ENCODE results near the gene RPL29. TPM values are rescaled to one million over a fixed set of nuclear protein-coding genes. Genes with fewer than 3 reads are reported as not detected.

Gene RPL29
- total RNA-seq, 1 donor from 2014 or later = 1,224 TPM

DNA sequence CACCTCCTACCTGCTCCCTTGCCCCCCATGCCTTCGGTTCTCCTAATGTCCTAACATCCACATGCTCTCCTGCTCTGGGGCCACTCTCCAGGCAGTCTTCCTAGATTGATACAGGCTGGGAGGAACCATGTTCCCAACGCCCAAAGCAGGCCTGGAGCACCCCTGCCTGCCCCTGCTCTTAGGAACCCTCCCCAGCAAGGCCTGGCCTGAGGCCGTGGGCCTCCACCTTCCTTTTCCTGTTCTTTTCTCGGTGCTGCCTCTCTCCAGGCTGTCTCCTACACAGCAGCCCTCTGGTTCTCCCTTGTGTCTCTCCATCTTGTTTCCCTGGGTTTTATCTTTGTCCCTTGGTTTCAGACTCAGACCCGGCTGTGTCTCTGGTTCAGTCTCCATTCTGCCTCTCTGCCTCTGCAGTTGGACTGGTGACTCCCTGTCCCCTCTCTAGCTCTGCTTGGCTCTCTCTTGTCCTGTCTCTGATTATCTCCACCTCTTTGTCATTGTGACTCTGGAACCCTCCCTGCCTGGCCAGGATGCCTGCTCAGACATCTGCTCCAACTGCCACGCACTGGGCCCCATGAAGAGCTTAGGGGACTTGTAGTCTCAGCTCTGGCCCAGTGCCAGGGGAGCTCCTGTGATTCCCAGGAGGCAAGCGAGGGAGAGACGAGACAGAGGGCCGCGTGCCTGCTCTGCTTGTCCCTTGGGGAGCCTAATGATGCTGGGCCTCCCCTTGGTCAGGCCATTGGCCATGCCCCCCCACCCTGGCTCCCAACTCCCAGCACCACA lies 26.0 kb upstream of the RPL29 start:
- H3K4me1 ChIP-seq = peaks cover 34 to 84% of the 10 kb centered on the region in 2 donors
- TF ChIP-seq, protein P1, sequence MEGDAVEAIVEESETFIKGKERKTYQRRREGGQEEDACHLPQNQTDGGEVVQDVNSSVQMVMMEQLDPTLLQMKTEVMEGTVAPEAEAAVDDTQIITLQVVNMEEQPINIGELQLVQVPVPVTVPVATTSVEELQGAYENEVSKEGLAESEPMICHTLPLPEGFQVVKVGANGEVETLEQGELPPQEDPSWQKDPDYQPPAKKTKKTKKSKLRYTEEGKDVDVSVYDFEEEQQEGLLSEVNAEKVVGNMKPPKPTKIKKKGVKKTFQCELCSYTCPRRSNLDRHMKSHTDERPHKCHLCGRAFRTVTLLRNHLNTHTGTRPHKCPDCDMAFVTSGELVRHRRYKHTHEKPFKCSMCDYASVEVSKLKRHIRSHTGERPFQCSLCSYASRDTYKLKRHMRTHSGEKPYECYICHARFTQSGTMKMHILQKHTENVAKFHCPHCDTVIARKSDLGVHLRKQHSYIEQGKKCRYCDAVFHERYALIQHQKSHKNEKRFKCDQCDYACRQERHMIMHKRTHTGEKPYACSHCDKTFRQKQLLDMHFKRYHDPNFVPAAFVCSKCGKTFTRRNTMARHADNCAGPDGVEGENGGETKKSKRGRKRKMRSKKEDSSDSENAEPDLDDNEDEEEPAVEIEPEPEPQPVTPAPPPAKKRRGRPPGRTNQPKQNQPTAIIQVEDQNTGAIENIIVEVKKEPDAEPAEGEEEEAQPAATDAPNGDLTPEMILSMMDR (IDR thresholded peaks at IDR 0.05) = no peak
- no peaks in the 10 kb centered on the region for H3K36me3 ChIP-seq
- H3K27ac ChIP-seq = peak overlapping the region; percentile 91 to 96
- H3K4me3 ChIP-seq = no peak overlapping the region
- no peaks in the 10 kb centered on the region for H3K9me3 ChIP-seq
- intact Hi-C loops (cut with DNase I) = loop anchor here (2.0 kb wide), 1 partner anchor 25 kb away; no protein-coding TSS in a partner anchor
- H3K27me3 ChIP-seq = no peaks in the 10 kb centered on the region
- DNase-seq (ENCODE audit: low spot score in 2 of 2) = no peak

DNA sequence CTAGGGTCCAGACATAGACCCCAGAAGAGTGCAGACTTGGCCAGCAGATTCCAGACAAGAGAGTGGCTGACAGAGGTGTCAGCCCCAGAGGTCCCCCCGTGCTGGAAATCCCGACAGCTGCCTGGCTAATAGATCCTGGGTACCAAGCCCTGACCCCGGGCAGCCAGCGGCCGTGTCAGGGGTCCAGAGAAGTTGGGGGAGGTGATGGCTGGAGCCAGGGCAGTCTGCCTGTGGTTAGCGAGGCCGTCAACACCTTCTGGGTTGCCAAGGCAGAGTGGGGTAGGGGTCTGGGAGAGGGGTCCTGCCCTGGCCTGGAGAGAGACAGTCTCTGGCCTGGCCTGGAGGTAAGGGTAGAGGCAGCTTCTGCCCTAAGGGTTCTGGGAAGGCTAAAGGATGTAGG lies 25.1 kb upstream of the RPL29 start:
- Histone ChIP-seq H3K4me1 (peaks cover 34 to 88% of the 10 kb centered on the region in 2 donors), H3K27me3 (no peaks in the 10 kb centered on the region), H3K4me3 (no peak overlapping the region), H3K27ac (peak overlapping the region; percentile 91 to 96), H3K36me3 (no peaks in the 10 kb centered on the region), H3K9me3 (no peaks in the 10 kb centered on the region)
- intact Hi-C loops (cut with DNase I) = no loop called here
- DNase-seq (ENCODE audit: low spot score in 2 of 2) = no peak
- TF ChIP-seq, protein P1 (IDR thresholded peaks at IDR 0.05) = no peak

DNA sequence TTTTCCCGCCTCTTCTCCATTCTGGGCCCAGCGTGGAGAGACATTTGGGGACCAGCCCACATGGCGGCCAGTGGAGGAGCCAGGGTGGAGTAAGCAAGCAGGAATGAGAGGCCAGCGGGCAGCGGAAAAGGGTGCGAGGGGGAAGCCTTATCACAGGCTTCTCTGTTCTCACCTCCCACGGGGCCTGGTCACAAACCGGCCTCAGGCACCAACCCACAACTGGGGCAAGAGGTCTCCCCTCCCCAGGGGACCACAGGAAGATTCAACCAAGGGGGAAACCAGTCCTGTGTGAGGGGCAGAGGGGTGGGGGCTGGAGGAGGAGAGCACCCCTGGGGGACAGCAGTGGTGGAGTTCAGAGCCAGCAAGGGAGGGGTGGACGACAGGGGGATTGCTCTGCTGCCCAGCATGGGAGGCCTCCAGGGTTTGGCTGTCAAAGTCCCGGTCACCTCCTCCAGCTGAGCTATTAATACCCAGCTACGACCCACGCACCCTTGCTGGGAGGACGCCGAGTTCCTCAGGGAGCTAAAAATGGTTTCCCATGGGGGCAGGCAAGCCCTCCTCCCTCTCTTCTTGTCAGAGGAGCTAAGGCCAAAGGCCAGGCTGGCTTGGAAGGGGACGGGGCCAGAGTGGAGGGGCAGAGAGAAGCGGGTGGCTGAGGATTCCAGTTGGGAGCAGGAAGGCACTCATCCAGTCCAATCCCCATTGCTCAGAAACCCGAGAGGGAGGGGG lies 23.8 kb upstream of the RPL29 start:
- TF ChIP-seq, protein P1 (IDR thresholded peaks at IDR 0.05) = no peak
- intact Hi-C loops (cut with DNase I) = loop anchor here (1.0 to 2.0 kb wide), 2 partner anchors 21 to 71 kb away; no protein-coding TSS in a partner anchor
- no peaks in the 10 kb centered on the region for H3K36me3 ChIP-seq
- H3K4me3 ChIP-seq = no peak overlapping the region
- no peaks in the 10 kb centered on the region for H3K27me3 ChIP-seq
- peak; percentile 33 to 95 for DNase-seq (ENCODE audit: low spot score in 2 of 2)
- no peaks in the 10 kb centered on the region for H3K9me3 ChIP-seq
- peaks cover 34 to 81% of the 10 kb centered on the region in 2 donors for H3K4me1 ChIP-seq
- H3K27ac ChIP-seq = peak overlapping the region; percentile 91 to 96

DNA sequence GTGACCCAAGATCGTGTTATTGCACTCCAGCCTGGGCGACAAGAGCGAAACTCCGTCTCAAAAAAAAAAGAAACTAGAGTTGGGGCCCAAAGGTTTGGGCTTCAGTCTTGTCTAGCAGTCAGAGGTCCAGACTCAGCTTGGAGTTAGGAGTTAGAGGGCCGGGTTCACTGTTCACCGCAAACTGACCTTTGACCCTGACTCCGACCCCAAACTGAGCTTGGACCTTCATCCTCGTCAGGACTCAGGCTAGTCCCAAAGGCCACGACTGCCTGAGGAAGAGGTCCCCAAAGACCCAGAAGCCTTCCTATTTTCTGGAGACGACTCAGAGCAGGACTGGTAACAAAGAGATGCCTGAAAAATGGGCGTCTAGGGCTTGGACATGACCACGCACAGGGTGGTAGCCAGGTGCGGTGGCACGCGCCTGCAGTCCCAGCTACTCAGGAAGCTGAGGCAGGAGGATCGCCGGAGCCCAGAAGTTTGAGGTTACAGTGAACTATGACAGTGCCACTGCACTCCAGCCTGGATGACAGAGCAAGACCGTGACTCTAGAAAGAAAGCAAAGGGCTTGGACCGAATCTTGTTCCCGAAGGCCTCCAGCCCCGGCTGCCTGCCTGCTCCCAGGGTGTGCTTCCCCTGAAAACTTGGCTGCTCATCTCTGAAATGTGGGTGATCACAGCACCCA lies 22.8 kb upstream of the RPL29 start:
- no peak overlapping the region for H3K4me3 ChIP-seq
- peaks cover 34 to 70% of the 10 kb centered on the region in 2 donors for H3K4me1 ChIP-seq
- H3K36me3 ChIP-seq = no peaks in the 10 kb centered on the region
- no peak for DNase-seq (ENCODE audit: low spot score in 2 of 2)
- TF ChIP-seq, protein P1 (IDR thresholded peaks at IDR 0.05) = no peak
- H3K27me3 ChIP-seq = no peaks in the 10 kb centered on the region
- intact Hi-C loops (cut with DNase I) = loop anchor here (2.0 kb wide), 1 partner anchor 72 kb away; no protein-coding TSS in a partner anchor
- H3K27ac ChIP-seq = peak overlapping the region; percentile 91 to 96
- no peaks in the 10 kb centered on the region for H3K9me3 ChIP-seq

DNA sequence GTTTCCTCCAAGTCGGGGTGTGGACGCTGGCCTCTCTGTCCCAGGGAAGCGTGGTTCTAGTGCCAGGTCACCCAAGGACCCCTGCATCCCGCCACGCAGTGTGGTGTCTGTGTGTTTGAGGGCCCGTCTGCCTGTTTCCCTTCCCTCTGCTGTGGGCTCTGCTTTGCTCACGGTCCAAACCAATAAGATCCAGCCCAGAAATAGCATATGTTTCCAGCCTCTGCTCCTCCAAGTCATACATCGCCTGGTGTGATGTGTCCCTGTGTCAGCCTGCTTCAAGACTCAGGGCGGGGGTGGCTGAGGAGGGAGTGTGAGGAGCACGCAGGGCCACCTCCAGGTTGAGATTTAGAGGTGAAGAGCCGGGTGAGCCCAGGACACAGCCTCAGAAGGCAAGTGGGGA lies 21.9 kb upstream of the RPL29 start:
- Histone ChIP-seq H3K27me3 (no peaks in the 10 kb centered on the region), H3K9me3 (no peaks in the 10 kb centered on the region), H3K27ac (peak overlapping the region; percentile 91 to 96), H3K4me3 (no peak overlapping the region), H3K4me1 (peaks cover 28 to 62% of the 10 kb centered on the region in 2 donors), H3K36me3 (no peaks in the 10 kb centered on the region)
- intact Hi-C loops (cut with DNase I) = no loop called here
- TF ChIP-seq, protein P1 (IDR thresholded peaks at IDR 0.05) = no peak
- no peak for DNase-seq (ENCODE audit: low spot score in 2 of 2)
